Gastroesophageal sphincter (tissue), 4 donors: ENCODE data around the gene MMP24. TPM values are rescaled to one million over a fixed set of nuclear protein-coding genes. Genes with fewer than 3 reads are reported as not detected.

ENCODE experiments used
- ATAC-seq: fragments of 150-250 bp; one replicate; pipeline ENCODE4 v1.9.1; 2016; ENCODE audit warnings: mild to moderate bottlenecking, moderate library complexity
- H3K27ac ChIP-seq, 4 donors: fragments of 200-600 bp; sonication (generic) in 3 of 4; 1 replicate in 3 of 4; 2 replicates in 1 of 4; pipeline ENCODE4 v1.5.1; 2016 to 2019
- H3K27me3 ChIP-seq: fragments of 200-600 bp; sonication (generic); one replicate; pipeline ENCODE4 v1.5.1; 2019
- H3K36me3 ChIP-seq, 2 donors: fragments of 200-600 bp; sonication (generic); one replicate each; pipeline ENCODE4 v1.5.1; 2019; ENCODE audit warnings: control low read depth in 1 of 2
- H3K4me1 ChIP-seq, 3 donors: fragments of 200-600 bp; sonication (generic); 1 replicate in 2 of 3; 2 replicates in 1 of 3; pipeline ENCODE4 v1.5.1; 2016 to 2019; ENCODE audit warnings: control low read depth in 2 of 3
- H3K4me3 ChIP-seq, 2 donors: fragments of 200-600 bp; sonication (generic); one replicate each; pipeline ENCODE4 v1.5.1; 2019; ENCODE audit warnings: mild to moderate bottlenecking in 1 of 2, moderate library complexity in 1 of 2
- H3K9me3 ChIP-seq, 3 donors: fragments of 200-600 bp; sonication (generic); one replicate each; pipeline ENCODE4 v1.5.1; 2017 to 2019; ENCODE audit warnings: control low read depth in 2 of 3
- EP300 ChIP-seq: sonication (generic); formaldehyde crosslinking; IDR thresholded peaks from one replicate; pipeline ENCODE4 v1.6.1; 2017; ENCODE audit warnings: antibody characterized with exemption, mild to moderate bottlenecking
- POLR2A ChIP-seq, 2 donors: fragments of 450-650 bp; IDR thresholded peaks; one replicate each; pipeline ENCODE4 v1.6.1; 2017; ENCODE audit warnings: antibody characterized with exemption in 2 of 2, mild to moderate bottlenecking in 2 of 2, moderate library complexity in 1 of 2
- POLR2AphosphoS5 ChIP-seq: sonication (generic); formaldehyde crosslinking; IDR thresholded peaks from one replicate; pipeline ENCODE4 v1.6.1; 2017; ENCODE audit warnings: antibody characterized with exemption
- WGBS, 2 donors: methylation state at CpG; one replicate each; pipeline ENCODE4 v1.1.5; 2018; ENCODE audit warnings: low coverage in 1 of 2; 5-methylcytosine and 5-hydroxymethylcytosine counted together
- total RNA-seq, 4 donors: library from RNA; depleted of rRNA; stranded (reverse); fragments of >200 nt; gene quantifications; one replicate each; pipeline ENCODE4 v1.1.0, GENCODE V29; 2016
- TF ChIP-seq, protein P1 (sequence below), 4 experiments: fragments of 200-600 bp in 2 of 4; fragments of 450-650 bp in 2 of 4; sonication (generic) in 1 of 4; IDR thresholded peaks; one replicate each; pipeline ENCODE4 v1.5.1; 2017 to 2019; ENCODE audit warnings: antibody characterized with exemption in 4 of 4, mild to moderate bottlenecking in 2 of 4, moderate library complexity in 2 of 4

Gene MMP24
- total RNA-seq, 4 donors from 2014 or later, result 0.47 to 3.4 (median 1.8) TPM

- H3K27me3 ChIP-seq, result no peaks in the 10 kb centered on the region
- H3K36me3 ChIP-seq, result peaks cover 0 to 31% of the 10 kb centered on the region in 2 donors
- peaks cover 0 to 4% (median 0%) of the 10 kb centered on the region in 3 donors for H3K9me3 ChIP-seq
- no peak overlapping the region for H3K4me3 ChIP-seq
- no peaks in the 10 kb centered on the region for H3K4me1 ChIP-seq
- TF ChIP-seq POLR2AphosphoS5 (no peak), POLR2A (IDR thresholded peaks at IDR 0.05) (no peak), EP300 (no peak)
- TF ChIP-seq, protein P1, sequence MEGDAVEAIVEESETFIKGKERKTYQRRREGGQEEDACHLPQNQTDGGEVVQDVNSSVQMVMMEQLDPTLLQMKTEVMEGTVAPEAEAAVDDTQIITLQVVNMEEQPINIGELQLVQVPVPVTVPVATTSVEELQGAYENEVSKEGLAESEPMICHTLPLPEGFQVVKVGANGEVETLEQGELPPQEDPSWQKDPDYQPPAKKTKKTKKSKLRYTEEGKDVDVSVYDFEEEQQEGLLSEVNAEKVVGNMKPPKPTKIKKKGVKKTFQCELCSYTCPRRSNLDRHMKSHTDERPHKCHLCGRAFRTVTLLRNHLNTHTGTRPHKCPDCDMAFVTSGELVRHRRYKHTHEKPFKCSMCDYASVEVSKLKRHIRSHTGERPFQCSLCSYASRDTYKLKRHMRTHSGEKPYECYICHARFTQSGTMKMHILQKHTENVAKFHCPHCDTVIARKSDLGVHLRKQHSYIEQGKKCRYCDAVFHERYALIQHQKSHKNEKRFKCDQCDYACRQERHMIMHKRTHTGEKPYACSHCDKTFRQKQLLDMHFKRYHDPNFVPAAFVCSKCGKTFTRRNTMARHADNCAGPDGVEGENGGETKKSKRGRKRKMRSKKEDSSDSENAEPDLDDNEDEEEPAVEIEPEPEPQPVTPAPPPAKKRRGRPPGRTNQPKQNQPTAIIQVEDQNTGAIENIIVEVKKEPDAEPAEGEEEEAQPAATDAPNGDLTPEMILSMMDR (IDR thresholded peaks at IDR 0.05), result no peak
- no peak overlapping the region for H3K27ac ChIP-seq
- ATAC-seq, result no peak
These were observed 11.0 kb downstream of the MMP24 start for GRCh38 chr20:35237486-35237885.

- ATAC-seq, result no peak
- no peak overlapping the region for H3K4me3 ChIP-seq
- 79 to 89% methylated on average over 4 of the region's 4 CpGs for WGBS, 2 donors
These were observed 11.7 kb downstream of the MMP24 start for GRCh38 chr20:35238170-35238569.

DNA sequence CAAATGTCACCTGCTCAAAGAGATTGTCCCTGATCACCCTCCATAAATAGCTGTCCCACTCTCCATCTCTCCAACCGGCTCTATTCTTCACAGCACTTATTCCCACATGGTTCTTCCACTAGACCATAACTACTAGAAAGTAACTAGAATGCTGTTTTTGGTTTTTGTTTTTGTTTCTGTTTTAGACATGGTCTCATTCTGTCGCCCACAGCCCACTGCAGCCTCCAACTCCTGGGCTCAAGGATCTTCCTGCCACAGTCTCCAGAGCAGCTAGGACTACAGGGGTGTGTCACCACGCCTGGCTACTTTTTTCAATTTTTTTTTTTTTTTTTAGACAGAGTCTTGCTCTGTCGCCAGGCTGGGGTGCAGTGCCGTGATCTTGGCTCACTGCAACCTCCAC lies 12.2 kb downstream of the MMP24 start:
- no peak overlapping the region for H3K4me3 ChIP-seq
- TF ChIP-seq EP300 (no peak), POLR2A (IDR thresholded peaks at IDR 0.05) (no peak), POLR2AphosphoS5 (no peak)
- TF ChIP-seq, protein P1 (IDR thresholded peaks at IDR 0.05), result no peak
- peaks cover 0 to 4% (median 0%) of the 10 kb centered on the region in 3 donors for H3K9me3 ChIP-seq
- no peak overlapping the region for H3K27ac ChIP-seq
- no peaks in the 10 kb centered on the region for H3K27me3 ChIP-seq
- ATAC-seq, result no peak
- peaks cover 0 to 26% of the 10 kb centered on the region in 2 donors for H3K36me3 ChIP-seq
- WGBS, 2 donors, result 85 to 91% methylated on average over 4 of the region's 5 CpGs
- no peaks in the 10 kb centered on the region for H3K4me1 ChIP-seq

More at GRCh38 chr20:35238170-35238569, 11.7 kb downstream of the MMP24 start:
- no peak for TF ChIP-seq POLR2A (IDR thresholded peaks at IDR 0.05)
- no peak for TF ChIP-seq POLR2AphosphoS5
- TF ChIP-seq, protein P1 (IDR thresholded peaks at IDR 0.05), result no peak
- no peak for TF ChIP-seq EP300
- H3K4me1 ChIP-seq, result no peaks in the 10 kb centered on the region
- no peak overlapping the region for H3K27ac ChIP-seq
- no peaks in the 10 kb centered on the region for H3K27me3 ChIP-seq
- peaks cover 0 to 4% (median 0%) of the 10 kb centered on the region in 3 donors for H3K9me3 ChIP-seq
- H3K36me3 ChIP-seq, result peaks cover 0 to 26% of the 10 kb centered on the region in 2 donors

DNA sequence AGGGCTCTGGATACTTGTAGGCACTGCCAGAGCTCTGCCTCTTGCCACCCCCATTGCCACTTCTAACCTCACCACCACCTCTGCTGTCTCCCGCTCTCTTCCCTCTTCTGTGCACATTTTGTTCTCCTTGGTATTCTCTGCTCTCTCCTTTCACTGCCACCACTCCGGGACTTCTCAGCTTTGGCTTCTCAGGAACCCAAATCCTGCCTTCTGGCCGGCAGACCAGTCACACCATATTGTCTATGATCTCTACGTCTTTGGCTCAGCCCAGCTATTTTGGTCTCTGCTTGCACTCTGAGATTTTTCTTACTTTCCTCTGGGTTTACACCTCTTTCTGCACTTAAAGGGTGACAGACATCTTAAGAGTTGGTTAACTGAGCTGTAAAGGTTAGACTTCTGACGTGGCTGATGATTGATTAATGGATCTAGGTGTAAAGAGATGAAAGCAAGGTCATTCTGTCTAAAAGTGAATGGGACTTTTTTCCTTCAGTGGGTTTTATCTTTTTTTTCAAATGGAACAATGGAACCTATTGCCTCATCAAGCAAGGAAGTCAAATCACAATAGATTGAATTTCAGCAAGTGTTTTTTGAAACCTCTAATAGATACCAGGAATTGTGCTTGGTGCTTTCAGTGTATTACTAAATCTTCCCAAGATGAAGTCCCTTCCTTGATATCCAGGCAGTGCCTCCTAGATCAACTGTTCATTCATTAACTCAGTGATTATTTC lies 13.8 kb downstream of the MMP24 start:
- TF ChIP-seq POLR2AphosphoS5 (no peak), EP300 (no peak), POLR2A (IDR thresholded peaks at IDR 0.05) (no peak)
- TF ChIP-seq, protein P1 (IDR thresholded peaks at IDR 0.05), result no peak
- no peaks in the 10 kb centered on the region for H3K27me3 ChIP-seq
- H3K9me3 ChIP-seq, result peaks cover 0 to 4% (median 0%) of the 10 kb centered on the region in 3 donors
- no peak overlapping the region for H3K27ac ChIP-seq
- H3K4me3 ChIP-seq, result no peak overlapping the region
- no peak for ATAC-seq
- peaks cover 0 to 13% of the 10 kb centered on the region in 2 donors for H3K36me3 ChIP-seq
- 68 to 76% methylated on average over 5 of the region's 5 CpGs for WGBS, 2 donors
- no peaks in the 10 kb centered on the region for H3K4me1 ChIP-seq

GRCh38 chr20:35240811-35241293 lies 14.4 kb downstream of the MMP24 start:
- H3K9me3 ChIP-seq, result peaks cover 0 to 4% (median 0%) of the 10 kb centered on the region in 3 donors
- H3K36me3 ChIP-seq, result peaks cover 0 to 7% of the 10 kb centered on the region in 2 donors
- H3K27me3 ChIP-seq, result no peaks in the 10 kb centered on the region
- no peaks in the 10 kb centered on the region for H3K4me1 ChIP-seq
- WGBS, 2 donors, result 78 to 100% methylated on average over 2 of the region's 2 CpGs
- TF ChIP-seq EP300 (no peak), POLR2A (IDR thresholded peaks at IDR 0.05) (no peak), POLR2AphosphoS5 (no peak)
- TF ChIP-seq, protein P1 (IDR thresholded peaks at IDR 0.05), result no peak
- no peak overlapping the region for H3K27ac ChIP-seq
- ATAC-seq, result no peak
- no peak overlapping the region for H3K4me3 ChIP-seq
